GM21367 (cell line): ENCODE data around the gene AKIRIN2.

ENCODE experiments used
- ATAC-seq: cut with Tn5 transposase; IDR thresholded peaks from one replicate; pipeline ENCODE4 v1.9.1; 2021; ENCODE audit not compliant: unreplicated experiment

Gene AKIRIN2

DNA sequence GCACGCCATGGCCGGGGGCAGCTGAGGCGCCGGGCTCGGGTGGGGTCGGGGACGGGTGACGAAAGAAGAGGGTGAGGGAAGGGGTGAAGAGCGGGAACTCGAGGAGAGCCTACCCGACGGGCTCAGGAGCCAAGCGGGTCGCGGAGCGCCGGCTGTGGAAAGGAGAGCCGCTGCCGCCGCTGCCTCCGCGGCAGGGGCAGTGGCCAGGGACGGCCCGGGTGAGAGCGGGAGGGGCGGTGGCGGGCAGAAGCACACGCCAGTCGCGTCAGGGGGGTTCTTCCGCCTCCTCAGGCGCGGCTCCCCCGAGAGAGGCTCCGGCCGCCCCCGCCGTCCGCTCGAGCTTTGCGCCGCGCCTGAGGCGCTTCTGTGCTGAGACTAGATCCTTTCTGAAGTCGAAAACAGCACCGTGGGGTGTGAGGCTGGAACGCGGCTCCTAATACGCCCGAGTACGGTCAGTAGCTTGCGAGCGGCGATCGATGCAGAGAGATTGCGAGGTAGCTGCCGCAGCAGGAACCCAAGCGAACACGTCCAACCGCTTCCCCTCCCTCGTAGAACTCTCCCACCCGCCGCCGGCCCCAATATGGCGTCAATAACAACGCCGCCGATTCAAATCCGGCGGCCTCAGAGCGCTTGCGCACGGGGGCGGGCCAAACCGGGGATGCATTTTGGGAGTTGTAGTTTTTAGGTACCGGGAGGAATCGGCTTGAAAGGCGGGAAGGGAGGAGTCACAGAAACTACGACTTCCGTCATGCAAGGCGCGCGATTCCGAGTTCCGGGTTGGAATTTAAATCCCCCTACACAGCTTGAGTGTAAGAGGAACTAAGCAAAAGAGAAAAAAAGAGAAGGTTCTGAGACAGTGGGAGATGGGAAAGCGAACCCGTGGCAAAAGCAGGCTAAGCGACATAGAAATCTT is at the start of gene AKIRIN2:
TSS of gene AKIRIN2 (minus strand) at position 558 of the 913 bp plus-strand sequence. CDS start at position 9, 549 bp downstream.
- peak; percentile 64 for ATAC-seq

DNA sequence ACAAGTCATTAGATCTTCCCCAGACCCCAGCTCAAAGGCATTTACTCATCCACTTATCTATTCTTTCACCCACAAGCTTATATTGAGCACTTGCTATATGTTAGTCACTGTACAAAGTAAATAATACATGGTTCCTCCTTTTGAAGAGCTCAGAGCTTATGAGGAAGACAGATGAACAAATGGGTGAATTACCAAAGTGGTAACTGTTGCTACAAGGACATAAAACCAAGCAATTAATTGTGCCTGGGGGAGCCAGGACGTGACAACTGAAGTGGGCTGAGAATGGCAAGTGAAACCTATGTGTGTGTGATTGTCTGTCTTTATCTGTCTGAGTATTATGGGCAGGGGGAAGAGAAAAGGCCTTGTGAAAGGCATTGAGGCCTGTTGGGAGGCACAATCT is 45.6 kb upstream of the AKIRIN2 start:
- ATAC-seq: no peak

DNA sequence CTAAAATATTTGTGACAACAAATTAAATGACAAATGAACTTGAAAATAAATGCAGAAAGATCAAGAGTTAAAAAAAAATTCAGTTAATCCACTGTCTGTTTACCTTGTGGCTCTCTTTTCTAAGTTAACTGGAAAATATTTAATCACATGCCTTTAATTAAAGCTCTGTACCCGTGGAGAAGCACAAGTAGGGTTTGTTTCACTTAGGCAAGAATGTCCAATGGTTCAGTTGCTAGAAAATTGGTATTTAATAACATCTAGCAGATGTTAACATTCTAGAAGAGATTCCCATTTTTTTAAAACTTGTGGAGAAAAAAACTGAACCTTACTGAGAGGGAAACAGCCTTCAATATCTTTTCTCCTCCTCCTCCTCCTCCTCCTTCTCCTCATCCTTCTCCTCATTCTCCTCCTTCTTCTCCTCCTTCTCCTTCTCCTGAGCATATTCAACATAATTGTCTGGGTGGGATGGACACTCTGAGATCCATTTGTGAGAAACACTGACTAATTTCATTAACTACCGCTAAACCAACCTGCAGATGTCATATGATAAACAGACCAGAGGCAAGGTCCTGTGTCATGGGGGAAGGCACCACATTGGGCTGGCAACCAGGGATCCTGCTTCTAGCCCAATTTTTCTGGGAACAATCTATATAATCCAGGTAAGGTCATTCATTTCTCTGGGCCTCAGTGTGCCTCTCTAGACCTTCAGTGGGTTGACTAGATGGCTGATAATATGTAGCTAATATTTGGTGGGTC is 44.1 kb upstream of the AKIRIN2 start:
- no peak for ATAC-seq

DNA sequence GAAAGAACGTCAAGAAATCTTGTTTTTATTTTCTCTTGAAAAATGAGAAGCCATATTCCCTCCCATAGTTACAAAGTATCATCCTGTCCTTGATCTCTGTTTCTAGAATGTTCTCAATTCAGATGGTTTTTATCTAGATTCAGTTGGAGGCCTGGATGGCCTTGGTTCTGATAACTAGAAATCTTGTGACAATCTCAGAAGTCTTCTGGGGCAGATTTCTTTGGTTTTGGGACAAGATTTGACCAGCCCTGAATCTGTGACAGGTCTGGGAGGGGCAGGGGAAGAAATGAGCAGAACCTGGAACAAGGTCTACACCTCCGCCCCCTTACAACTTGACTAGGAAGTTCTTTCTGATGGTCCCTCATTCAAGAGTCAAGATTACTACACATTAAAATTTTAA is 41.4 kb upstream of the AKIRIN2 start:
- ATAC-seq: no peak

DNA sequence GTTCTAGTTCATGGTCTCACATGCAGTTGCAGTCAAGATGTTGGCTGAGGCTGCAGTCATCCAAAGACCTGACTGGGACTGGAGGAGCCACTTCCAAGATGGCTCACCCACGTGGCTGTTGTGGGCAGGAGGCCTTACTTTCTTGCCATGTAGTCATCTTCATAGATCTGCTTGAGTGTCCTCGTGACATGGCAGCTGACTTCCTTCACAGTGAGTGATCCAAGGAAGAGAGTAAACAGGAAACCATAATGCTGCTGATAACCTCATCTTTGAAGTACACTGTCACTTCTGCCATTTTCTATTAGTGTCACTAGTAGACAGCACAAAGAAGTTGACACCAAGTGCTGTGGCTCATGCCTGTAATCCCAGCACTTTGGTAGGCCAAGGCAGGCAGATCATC is 40.1 kb upstream of the AKIRIN2 start:
- ATAC-seq: peak; percentile 59

DNA sequence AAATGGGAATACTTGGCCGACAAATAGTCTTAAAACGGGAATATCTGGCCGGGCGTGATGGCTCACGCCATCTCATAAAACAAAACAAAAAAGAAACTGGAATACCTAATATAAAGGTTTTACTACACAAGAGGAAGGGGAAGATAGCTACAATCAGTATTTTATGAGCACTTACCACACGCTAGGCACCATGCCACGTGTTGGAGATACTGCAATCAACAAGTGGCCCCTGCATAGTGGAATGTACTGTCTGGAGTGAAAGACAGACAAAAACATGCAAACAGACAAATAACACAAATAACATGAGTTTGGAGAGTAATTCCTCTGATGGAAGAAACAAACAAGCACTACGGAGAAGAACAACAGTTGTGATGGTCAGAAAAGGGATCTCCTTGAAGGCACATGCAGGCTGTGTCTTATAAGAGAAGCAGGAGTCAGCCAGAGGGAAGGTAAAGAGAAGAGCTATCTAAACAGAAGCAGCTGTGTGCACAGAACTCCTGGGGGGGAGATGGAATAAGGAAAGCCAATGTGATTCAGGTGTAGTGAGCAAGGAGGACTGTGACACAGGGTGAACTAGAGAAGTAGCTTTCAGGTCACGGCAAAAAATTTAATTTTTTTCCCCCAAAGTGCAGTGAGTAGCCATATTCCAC is 39.1 kb upstream of the AKIRIN2 start:
- ATAC-seq: no peak

DNA sequence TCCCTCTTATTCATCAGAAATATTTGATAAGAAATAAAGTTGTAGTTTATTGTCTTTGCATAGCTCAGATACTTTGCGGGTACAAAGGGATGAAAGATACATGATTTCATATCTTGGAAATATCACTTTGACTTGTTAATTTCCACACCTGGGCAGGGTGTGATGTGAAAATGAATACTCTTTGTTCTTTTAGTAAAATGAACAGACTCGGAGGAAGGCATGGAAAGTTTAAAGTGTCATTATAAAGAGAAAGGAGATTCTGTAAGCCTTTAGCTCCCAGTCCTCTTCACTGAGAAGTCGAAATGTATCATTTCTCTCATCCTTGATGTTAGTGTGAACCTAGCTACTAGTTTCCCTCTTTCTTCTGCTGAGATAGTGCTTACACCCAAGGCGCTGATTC is 36.7 kb upstream of the AKIRIN2 start:
- no peak for ATAC-seq

DNA sequence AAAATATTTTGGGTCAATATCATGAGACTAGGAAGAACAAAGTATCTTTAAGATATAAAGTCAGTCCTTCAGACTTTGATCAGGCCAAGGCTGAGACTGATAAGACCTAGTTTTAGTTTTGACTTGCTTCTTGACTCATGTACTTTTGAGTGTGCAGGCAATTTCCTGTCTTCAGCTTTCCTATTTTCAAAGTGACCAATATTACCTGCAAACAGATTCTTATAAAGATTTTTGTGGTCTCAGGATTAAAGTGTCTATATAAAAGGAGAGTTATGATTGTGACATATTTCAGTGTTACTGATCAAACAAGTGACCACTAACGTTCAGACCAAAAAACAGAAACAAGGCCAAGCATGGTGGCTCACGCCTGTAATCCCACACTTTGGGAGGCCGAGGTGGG is 36.0 kb upstream of the AKIRIN2 start:
- ATAC-seq: no peak

DNA sequence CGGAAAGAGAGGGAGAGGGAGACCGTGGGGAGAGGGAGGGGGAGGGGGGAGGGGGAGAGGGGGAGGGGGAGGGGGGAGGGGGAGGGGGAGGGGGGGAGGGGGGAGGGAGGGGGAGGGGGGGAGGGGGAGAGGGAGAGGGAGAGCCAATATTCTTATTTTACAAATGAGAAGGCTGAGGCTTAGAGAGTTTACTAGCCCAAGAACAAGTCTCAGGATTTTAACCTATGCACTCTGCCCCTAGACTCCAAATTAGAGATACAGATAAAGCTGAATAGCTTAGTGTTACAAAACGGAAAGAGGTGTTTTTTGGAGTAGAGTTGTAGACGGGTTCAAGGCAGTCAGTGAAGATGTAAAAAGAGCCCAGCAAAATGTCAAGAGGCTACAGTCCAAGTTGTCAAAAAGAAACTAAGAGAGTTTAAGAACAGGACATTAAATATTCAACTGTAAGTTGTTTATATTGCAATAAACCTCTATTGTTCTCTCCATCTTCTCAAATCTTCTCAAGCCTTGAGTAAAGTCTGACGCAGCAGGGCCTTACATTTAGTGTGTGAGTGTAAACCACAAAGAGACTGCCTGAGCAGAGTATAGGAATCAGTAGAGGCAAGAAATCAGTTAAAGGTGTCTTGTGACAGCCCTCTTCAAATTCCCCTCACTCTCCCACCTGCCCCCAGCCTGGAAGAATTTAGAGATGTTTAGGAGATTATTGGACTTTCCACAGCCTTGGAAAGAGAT is 34.9 kb upstream of the AKIRIN2 start:
- no peak for ATAC-seq

DNA sequence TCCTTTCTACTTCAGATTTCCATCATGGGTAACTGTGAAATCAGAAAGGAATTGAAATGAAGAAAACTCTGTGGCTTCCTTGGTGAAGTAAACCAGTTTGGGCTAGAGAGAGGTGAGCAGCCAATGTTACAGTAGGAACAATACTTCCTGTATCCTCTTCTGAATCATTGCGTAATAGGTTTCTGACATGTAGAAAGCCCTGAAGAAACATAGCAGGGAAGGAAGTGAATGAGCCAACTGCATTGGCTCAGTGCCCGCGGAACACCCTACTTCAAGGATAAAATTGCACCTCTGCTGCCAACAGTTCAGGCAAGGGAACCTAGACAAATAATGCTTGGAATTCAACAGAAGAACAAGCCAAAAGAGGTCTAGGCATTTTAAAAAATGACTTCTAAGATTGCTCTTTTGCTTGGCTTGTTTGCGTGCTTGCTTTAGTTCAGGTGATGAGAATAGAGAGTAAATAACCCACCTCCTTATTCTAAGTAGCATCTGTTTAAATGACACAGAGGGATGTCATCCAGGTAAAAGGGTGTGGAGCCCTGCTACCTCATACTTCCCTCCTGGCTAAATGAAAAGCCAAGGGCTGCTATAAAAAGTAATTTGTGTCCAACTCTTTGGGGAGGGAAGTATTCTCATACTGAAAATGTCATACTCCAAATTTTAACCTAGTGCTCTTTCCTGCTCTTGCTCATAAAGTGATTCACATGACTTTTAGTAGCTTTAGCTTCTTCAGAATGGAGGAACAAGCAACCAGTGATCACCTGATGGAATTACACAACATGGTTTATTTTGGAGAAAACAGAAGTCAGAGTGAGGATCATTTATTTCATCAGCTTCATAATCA is 30.0 kb upstream of the AKIRIN2 start:
- peak; percentile 82 for ATAC-seq

DNA sequence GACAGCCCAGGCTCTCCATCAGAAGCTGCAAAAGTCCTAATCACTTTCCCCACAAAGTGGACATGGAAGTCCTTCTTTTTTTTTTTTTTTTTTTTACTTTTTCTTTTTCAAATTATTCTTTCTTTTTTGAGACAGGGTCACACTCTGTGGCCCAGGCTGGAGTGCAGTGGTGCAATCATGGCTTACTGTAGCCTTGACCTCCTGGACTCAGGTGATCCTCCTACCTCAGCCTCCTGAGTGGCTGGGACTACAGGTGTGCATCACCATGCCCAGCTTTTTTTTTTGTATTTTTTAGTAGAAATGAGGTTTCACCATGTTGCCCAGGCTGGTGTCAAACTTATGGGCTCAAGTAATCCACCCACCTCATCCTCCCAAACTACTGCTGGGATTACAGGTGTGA is 29.0 kb upstream of the AKIRIN2 start:
- no peak for ATAC-seq

DNA sequence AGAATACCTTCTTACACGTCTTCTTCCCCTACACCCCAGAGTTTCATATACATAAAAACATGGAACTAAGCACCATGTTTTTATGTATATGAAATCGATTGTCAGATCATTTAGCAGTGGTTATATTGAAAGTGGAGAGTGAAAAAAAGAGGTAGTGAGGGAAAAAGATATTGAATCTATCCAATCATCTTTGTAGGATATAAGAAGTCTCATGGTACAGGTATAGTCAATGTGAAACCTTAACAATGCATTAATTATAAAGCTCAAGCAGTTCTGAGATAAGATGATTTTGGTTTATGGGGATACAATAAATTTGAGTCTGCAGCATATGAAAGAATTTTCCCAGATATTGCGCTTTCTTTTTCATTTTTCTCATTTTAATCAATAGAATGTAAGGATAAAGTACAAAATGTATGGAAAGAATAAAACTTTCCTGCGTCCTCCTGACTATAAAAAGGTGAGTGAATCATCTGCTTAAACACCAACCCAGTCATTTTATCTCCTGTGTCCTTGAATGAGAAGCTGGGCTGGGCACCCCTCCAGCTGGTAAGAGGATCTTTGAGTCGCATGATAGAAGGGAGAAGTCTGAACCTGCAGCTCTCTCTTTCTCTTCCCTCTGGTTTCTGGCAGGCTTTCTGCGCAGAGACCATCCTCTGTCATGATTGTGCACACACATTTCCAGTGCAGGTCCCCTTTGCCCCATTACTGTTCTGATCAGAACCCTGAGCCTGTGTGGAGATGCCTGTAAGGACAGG is 28.1 kb upstream of the AKIRIN2 start:
- ATAC-seq: no peak

DNA sequence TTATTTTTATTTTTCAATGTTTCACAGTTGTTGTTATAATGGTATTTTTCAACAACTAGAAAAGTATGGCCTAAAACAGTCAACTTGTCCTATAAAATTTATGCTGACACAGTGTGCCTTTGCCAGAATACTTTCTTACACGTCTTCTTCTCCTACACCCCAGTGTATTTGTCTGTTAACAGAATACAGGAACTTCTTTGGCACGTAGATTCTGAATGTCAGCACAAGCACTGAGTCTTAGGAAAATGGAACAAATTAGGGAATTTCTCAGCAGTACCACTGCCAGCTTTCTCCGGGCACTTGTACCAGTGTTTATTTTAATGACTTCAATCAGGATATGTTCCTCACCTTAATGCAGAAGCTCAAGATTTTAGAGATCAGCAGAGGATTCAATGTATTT is 26.7 kb upstream of the AKIRIN2 start:
- ATAC-seq: no peak

DNA sequence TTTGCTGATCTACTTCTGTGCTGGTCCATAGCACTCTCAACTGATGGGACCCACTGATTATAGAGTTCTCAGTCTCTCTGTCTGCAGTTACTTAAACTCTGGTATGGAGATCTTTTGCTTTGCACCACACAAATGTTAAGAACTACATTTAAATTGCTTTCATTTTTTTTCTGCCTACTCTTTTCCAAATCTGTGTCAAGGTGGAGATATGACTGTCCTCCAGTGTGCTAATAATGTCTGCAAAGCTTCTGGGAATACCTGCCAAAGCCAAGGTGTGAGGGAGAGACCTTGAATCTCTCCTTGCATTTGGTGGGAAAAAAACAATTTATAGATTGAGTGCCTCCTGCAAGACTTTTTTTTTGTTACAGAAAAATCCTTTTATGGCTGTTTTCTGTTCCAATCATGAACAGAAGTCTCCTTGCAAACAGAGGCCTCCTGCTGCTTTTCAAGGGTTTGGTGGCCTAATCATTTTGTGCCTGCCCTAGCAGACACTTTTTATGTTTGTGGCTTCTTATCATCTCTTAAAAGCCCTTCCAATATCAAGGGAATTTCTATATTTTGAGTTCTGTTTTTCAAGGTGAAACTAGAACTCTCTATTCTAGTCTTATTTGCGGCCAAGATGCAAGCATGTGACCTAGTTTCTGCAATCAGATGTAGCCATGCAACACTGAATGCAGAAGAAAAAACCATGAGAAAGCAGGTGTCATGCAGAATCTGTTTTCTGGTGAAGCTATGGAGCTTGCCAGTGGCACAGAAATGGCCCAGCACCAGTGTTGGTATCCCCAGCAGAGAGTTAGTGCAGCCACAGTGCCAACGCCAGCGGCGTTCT is 23.2 kb upstream of the AKIRIN2 start:
- peak; percentile 79 for ATAC-seq

DNA sequence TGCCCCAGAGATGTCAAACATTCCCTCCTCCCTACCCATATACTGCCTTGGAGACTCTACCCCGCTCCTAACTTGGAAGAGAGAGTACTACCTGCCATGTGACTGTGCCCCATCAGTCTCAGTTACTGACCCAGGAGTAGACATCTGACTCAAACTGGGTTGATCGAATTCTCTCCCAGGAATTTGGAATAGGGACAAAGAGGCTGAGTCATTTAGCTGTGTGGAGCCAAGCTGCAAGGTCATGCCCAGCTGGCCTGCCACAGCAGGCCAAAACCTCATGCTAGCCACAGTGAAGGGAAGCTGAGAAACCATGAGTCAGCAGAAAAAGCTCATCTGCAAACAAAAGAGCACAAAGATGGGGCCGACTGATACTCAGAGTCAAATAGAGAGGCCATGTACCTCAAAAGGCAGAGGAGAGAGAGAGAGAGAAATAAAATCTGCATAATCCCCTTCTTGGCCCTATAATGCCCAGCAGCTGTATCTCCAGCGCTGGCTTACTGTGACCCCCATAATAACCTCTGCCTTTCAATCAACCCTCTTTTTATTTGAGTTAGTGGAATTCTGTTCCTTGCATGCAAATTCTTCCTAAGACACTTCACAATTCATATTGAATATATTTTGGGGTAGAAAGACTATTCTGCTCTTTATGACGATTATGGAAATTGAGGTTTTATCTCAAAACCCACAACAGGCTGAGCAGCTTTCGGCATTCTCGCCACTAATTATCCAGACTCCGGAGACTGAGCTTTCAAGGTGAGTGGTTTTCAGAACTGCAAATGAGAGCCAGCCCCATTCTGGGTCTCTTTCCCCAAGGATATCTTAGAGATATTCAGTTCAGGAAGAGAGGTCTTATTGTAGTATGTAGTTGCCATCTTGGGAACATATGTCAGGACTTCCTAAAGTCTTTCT is 21.4 kb upstream of the AKIRIN2 start:
- ATAC-seq: no peak

DNA sequence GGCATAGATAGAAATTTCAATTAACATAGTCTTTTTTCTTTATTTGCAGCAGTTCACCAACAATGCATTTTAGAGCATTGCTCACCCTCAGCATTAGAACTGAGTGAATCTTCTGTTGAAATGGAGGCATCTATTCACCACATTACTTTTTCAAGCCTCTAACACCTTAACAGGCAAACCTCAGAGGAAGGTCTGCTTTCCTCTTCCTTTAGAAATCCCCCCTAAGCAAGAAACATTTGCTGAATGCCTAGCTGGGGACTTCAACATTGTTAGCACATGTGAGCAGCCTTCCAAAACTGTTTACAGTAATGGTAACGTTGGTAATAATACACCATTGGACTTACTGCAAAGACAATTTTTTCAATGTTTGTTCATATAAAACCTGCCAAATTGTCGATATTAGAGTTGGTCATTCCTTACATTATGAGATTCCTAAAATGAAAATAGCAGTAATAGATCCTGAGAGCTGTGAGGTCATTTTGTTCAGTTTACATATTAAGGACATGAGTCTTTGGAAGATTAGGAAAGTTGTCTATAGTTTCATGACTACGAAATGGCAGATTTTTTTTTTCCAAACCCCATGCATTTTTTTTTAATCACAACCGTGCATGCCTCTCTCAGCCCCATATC is 20.6 kb upstream of the AKIRIN2 start:
- ATAC-seq: no peak

DNA sequence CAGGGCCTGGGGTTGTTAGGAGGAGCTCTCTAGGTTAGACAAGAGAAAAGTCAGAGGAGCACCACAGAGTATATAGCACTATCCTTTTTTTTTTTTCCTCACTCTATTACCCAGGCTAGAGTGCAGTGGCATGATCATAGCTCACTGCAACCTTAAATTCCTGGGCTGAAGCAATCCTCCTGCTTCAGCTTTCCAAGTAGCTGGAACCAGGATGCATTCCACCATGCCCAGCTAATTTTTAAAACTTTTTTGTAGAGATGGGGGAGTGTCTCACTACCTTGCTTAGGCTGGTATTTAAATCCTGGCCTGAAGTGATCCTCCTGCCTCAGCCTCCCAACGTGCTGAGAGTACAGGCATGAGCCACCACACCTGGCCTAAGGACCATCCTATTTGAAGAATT is 19.3 kb upstream of the AKIRIN2 start:
- no peak for ATAC-seq
